HG02973 (cell line): ENCODE data around the gene ASB5.
"Not testable (repeated sequence)": the region's sequence is repeated elsewhere in the genome, so short reads cannot be mapped to it uniquely, and the experiment has no call there.

Experiments
- ATAC-seq: cut with Tn5 transposase; IDR thresholded peaks from one replicate; pipeline ENCODE4 v1.9.1; 2021; ENCODE audit warnings: moderate library complexity; ENCODE audit not compliant: unreplicated experiment

ASB5 gene

GRCh38 chr4:176279560-176279959, 10.5 kb upstream of the ASB5 start:
- not testable (repeated sequence) for ATAC-seq

DNA sequence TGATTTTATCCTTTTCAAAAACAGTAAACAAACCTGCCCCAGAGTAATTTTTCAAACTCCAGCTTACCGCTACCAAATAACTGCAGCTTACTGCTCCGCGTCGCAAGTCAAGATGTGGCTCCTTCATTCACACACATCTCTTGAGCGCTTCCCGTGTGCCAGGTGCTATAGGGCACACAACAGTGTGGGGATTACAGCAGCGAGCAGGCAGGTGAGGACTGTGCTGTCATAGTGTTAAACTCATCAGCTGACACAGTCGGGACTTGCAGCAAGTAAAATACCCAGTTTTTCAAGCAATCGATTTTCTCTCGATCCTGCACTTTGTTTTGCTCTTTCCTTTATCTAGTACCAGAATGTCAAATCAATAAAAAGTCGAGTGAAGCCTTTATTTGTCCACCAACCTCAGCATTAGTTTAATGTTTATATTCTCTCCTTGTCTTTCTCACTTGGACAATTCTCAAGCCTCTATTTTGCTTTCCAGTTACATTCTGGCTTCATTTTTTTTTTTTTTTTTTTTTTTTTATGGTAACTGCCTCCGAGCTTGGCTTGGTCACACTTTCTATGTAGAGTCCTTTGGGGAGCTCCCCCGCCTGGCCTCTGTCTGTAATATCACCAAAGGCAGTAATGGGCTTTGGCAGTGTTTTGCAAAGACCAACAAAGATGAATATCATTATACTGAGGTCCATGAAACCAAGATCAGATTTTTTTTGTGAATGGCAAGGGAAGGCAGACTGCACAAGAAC, 8.3 kb upstream of the ASB5 start:
- peak; percentile 88 for ATAC-seq

DNA sequence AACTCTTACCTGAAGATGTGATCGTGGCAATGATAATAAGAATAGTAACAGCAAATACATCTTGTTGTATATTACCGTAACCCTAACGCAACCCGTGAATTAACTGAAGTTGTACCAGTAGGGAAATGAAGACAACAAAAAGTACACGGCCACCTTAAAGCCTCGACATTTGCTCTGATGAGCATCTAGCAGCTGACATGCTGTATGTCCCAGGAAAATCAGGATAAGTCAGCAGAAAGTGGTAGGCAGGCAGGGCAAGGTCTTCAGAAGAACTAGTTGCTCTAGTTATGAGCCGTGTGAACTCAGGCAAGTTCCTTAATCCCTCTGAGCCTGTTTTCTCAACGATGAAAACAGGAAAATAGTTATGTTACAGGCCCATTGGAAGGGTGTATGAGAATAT, 7.7 kb upstream of the ASB5 start:
- no peak for ATAC-seq

- no peak for ATAC-seq
These were observed 5.4 kb upstream of the ASB5 start for GRCh38 chr4:176274441-176274840.

DNA sequence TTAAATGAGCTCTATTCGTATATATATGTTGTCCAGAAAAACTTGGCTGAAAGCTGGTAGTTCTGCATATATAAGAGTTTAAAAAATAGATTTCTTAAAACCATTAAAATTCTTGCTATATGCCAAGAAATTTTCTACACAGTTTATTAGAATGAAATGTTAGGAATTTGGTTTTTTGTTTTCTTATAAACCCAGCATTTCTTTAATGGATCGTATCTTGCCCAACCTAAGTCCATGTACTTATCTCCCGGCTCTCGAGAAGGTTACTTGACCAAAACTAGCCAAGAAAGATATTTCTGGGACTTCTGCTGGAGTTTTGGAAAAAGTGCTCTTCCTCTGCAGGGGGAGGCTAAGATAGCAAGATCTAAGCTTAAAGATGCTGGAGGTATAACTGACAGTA, 4.7 kb upstream of the ASB5 start:
- ATAC-seq: no peak

- ATAC-seq: no peak
These were observed 3.8 kb upstream of the ASB5 start for GRCh38 chr4:176272799-176273198.

- ATAC-seq: no peak
These were observed 2.7 kb upstream of the ASB5 start for GRCh38 chr4:176271749-176272148.

DNA sequence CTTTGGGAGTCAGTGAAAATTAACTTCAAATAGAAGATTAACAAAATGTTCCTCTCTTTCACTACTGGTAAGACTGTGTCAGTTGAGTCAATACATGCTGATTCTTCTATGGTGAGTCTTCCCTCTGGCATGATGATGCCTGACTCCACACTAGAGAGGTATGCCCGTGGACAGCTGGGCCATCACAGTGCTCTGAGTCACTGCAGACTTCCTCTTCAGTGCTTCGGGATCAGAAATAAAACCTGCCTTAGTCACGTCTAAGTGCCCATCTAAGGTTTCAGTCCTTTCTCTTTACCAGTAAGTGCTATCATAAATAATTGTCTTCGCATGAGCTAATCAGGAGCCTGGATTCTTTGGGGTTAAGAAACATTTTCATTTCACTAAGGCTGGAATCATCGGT, 1.6 kb upstream of the ASB5 start:
- no peak for ATAC-seq

GRCh38 chr4:176266026-176266425, 3.0 kb downstream of the ASB5 start:
- ATAC-seq: no peak

DNA sequence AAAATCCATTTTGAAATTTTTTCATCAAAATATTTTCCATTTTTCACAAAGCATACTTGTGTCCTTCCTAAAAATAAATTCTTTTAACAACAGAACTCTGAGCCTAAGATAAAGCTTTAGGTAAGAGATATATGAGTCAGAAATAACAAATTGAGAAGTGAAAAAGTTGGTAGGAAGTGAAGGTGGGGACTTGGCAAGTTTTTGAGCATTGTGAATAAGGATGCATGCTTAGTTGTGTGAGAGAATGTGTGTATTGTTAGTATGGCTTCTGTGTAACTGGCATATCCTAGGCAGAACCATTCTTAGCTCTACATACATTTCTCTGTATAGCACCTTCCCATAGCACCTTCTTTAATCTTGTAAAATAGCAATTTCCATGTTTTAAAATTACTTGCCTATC, 6.8 kb downstream of the ASB5 start:
- ATAC-seq: peak; percentile 90

- ATAC-seq: no peak
These were observed 7.5 kb downstream of the ASB5 start for GRCh38 chr4:176261481-176261880.

GRCh38 chr4:176261018-176261417, 8.0 kb downstream of the ASB5 start:
- ATAC-seq: no peak

DNA sequence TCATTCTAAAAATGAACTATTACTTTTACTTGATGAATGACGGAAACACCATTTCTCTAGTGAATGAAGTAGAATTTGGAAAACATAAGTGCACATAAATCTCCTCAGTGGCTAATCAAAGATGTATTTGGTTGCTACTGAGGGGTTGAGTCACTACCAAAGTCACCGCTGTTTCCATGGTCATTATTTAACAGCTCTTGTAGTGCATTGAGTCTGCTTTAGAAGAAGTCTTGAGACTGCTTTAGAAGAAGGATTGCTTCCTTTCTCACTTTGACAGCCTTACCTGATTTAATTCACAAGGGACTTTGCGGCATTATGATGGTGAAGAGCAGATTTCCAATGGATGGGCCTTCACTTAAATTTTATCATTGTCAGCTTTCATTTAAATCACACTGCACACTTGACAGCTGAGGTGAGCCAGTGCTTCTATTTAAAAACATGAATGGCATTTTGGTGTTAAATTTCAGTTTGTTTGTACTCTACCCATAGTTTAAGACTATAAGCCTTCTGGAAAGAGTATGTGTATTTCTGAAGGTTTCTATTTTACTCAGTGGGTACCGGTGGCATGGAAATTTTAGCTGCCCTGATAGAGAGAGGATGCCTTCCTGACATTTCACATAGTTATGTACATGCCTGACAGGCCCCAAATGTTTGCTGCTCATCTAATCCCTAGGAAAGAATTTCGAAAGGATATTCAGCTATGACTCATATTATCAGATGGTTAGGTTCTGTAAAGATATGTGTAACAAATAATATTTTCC, 9.5 kb downstream of the ASB5 start:
- no peak for ATAC-seq

- ATAC-seq: no peak
These were observed 10.9 kb downstream of the ASB5 start for GRCh38 chr4:176258135-176258534.

DNA sequence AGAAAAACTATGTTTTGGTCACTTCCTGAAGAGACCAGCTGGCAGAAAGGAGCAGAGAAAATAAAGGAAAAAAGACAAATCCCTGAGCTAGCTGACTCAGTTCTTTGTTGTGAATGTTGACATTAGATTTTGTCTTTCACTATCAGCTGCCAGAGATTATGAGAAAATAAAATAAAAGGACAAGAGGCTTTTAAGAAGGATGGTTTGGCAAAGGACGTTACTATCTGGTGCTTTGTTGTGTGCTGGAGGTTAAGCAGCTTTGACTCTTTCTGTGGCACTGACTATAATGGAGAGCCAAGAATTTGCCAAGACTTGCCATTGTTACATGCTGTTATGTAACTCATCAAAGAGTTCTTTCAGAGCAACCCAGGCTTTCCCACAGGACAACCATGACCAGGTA, 12.1 kb downstream of the ASB5 start:
- no peak for ATAC-seq

DNA sequence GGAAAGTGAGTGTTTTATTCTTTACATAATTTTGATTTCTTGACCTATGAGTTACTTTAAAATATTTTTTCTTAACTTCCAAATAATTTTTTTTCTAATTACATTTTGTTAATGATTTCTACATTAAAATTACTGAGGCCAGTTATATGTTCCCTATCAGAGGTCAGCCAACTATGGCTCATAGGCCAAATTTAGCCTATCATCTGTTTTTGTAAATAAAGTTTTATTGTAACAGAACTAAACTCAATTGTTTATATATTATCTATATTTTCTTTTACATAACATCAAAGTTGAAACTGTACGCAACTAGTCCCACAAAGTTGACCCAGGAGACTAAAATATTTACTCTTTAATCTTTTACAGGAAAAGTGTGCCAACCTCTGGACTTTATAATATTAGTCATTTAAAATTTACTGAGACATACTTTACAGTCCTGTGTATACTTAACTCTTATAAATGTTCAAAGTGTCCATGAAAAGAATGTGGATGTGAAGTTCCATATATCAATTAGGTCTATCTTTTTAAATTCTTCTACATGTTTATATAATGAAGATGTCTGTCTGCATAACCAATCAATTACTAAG, 26.2 kb downstream of the ASB5 start:
- ATAC-seq: no peak

DNA sequence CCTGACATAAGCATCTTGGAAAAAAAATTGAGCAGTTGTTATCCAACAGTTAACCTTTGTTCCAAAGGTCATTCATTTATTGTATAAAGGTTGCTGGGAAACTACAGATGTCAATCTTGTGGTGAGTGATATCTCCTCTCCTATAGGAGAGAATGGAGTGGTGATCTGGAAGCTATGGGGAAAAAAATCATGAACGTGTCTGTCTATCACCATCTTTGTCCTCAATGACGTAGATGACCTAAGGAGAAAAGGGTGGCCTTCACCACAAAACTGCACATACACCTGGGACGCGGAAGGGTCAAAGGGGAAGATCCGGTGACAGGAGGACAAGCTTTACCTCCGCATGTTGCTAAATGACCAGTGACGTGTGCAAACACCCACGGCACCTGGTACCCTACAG, 27.3 kb downstream of the ASB5 start:
- ATAC-seq: no peak

DNA sequence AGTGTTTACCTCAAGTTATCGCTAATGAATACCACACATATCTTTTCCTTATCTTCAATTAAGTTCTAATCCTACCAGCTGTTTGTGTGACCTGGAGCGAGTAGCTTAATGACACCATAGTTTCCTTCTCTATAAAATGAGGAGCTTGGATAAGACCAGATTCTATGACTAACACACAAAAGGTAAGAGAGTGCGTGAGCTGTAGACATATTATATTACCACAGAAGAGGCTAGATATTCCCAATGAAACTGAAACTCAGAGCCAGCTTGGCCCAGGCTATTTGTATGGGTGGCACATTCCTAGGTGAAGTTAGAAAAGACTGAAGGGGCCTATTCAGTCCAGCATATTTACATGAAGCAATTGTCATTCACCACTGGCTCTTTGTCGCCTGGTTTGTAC, 30.2 kb downstream of the ASB5 start:
- ATAC-seq: no peak

DNA sequence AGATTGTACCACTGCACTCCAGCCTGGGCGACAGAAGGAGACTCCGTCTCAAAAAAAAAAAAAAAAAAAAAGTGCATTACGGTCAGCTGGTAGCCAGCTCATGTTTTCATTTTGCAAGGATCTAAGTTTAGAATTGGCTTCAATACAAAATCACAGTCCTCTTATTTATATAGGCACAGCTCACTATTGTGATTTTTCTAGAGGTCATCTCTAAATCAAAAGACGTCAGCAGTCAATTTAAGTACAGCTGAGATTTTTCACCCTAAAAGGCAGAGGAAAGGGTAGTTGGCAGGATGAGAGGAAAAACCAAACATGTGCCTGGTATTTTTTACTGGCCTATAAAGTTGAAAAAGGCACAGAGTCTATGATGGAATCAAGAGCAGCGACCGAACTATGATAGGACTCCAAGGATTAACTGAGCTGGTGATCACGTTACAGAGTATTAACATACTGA, 30.8 kb downstream of the ASB5 start:
- ATAC-seq: no peak

GRCh38 chr4:176236946-176237345, 32.1 kb downstream of the ASB5 start:
- ATAC-seq: no peak

DNA sequence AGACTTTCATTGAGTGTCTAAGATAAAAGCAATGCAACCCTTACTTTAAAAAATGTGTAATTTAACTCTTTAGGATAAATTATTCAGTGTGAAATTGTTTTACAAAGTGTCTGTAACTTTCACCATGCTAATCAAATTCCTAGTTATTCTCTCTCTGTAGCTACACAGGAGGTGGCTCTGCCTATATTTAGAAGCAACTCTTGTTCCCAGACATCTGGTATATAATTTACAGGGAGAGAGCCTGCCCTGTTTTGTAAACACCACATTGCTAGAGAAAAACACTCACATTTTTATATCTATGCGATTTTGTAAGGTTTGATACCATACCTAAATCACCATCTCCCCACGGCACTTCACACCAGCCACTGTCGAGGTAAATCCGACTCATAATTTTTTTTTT, 38.2 kb downstream of the ASB5 start:
- no peak for ATAC-seq

DNA sequence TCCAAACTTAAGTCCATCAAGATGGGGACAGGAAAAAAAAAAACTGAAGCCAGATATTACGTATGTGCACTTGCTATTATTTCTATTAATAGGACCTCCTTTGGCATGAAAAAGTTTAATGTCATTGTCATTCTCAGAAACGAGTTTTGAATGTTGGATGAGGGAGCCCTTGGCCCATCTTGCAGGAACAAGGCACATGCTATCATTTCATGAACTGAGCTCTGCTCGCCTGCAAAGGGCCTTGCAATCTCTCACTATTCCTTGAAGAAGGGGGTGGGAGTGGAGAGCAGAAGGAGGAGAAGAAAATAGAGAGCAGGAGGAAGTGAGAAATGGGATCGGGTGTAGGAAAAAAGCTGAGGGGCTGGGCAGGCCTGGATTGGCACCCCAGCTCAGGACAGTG, 39.4 kb downstream of the ASB5 start:
- no peak for ATAC-seq
